Measurements from ENCODE around the gene KIF1C.

The KIF1C gene

GRCh38 chr17:4951486-4951885, 46.3 kb upstream of the KIF1C start:
- TF ChIP-seq CTCF (IDR thresholded peaks at IDR 0.05; ENCODE audit: extremely low read depth, insufficient read depth, missing control alignments): no peak
- DNase-seq (ENCODE audit: low spot score): no peak
- in situ Hi-C loops (cut with MboI; ENCODE audit: low pct_unique_long_range_greater_than_20kb, low sequenced_read_pairs, unreplicated experiment): no loop called here

GRCh38 chr17:4953451-4953961, 44.2 kb upstream of the KIF1C start:
- no peak for TF ChIP-seq CTCF (IDR thresholded peaks at IDR 0.05; ENCODE audit: extremely low read depth, insufficient read depth, missing control alignments)
- in situ Hi-C loops (cut with MboI; ENCODE audit: low pct_unique_long_range_greater_than_20kb, low sequenced_read_pairs, unreplicated experiment): no loop called here
- no peak for DNase-seq (ENCODE audit: low spot score)

GRCh38 chr17:4955091-4955490, 42.7 kb upstream of the KIF1C start:
- DNase-seq (ENCODE audit: low spot score): no peak
- in situ Hi-C loops (cut with MboI; ENCODE audit: low pct_unique_long_range_greater_than_20kb, low sequenced_read_pairs, unreplicated experiment): no loop called here
- TF ChIP-seq CTCF (IDR thresholded peaks at IDR 0.05; ENCODE audit: extremely low read depth, insufficient read depth, missing control alignments): no peak

GRCh38 chr17:4956493-4957061, 41.2 kb upstream of the KIF1C start:
- DNase-seq (ENCODE audit: low spot score): no peak
- in situ Hi-C loops (cut with MboI; ENCODE audit: low pct_unique_long_range_greater_than_20kb, low sequenced_read_pairs, unreplicated experiment): no loop called here
- peak; percentile 52 for TF ChIP-seq CTCF (IDR thresholded peaks at IDR 0.05; ENCODE audit: extremely low read depth, insufficient read depth, missing control alignments)

GRCh38 chr17:4958102-4958501, 39.6 kb upstream of the KIF1C start:
- TF ChIP-seq CTCF (IDR thresholded peaks at IDR 0.05; ENCODE audit: extremely low read depth, insufficient read depth, missing control alignments): no peak
- in situ Hi-C loops (cut with MboI; ENCODE audit: low pct_unique_long_range_greater_than_20kb, low sequenced_read_pairs, unreplicated experiment): no loop called here
- no peak for DNase-seq (ENCODE audit: low spot score)

- no peak for DNase-seq (ENCODE audit: low spot score)
- in situ Hi-C loops (cut with MboI; ENCODE audit: low pct_unique_long_range_greater_than_20kb, low sequenced_read_pairs, unreplicated experiment): no loop called here
- no peak for TF ChIP-seq CTCF (IDR thresholded peaks at IDR 0.05; ENCODE audit: extremely low read depth, insufficient read depth, missing control alignments)
Observed at GRCh38 chr17:4959261-4959965, 38.3 kb upstream of the KIF1C start.
